Activated CD8-positive, alpha-beta memory T cell treated with anti-CD3 and anti-CD28 coated beads, Interleukin-2, amount 50 U/mL, for 1 hour (primary cell): ENCODE measurements around the gene CEP162.
"Not testable (repeated sequence)": the region's sequence is repeated elsewhere in the genome, so short reads cannot be mapped to it uniquely, and the experiment has no call there.

Experiments used
- DNase-seq: peaks from one replicate; pipeline ENCODE4 v3.0.0-alpha.2; 2020; ENCODE audit errors: extremely low read depth

Gene CEP162

DNA sequence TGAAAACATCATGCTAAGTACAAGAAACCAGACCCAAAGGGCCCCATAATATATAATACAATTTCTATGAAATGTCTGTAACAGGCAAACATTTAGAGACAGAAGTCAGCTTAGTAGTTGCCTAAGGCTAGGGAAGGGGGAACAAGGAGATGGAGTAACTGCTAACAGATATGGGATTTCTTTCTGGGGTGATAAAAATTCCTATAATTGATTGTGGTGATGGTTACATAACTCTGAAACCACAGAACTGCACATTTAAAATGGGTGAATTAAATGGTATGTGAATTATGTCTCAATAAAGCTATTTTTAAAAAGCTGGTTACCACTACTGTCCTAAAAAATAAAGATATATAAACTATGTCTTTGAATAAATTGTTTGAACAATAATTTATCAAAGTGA lies 3.2 kb downstream of the CEP162 start:
- DNase-seq, result no peak

GRCh38 chr6:84223608-84224007 lies 3.8 kb downstream of the CEP162 start:
- DNase-seq, result not testable (repeated sequence)

DNA sequence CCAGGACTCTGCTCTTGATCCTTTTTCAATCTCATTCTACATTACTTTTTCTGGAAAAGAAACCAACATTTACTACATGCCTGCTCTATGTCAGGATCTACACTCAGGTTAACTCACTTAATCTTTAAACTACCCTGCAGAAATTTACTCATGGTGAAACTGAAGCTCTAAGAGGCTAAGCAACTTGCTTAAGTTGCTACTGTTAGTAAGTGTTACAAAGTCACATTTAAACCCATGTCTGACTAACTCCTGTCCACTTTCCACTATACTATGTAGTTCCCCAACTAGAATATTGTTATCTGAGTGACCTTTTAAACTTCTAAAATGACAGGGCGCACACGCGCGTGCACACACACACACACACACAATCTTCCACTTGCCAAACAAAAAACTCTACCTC lies 5.0 kb downstream of the CEP162 start:
- DNase-seq, result no peak

- DNase-seq, result no peak
Observed at GRCh38 chr6:84220809-84221409, 6.5 kb downstream of the CEP162 start.

DNA sequence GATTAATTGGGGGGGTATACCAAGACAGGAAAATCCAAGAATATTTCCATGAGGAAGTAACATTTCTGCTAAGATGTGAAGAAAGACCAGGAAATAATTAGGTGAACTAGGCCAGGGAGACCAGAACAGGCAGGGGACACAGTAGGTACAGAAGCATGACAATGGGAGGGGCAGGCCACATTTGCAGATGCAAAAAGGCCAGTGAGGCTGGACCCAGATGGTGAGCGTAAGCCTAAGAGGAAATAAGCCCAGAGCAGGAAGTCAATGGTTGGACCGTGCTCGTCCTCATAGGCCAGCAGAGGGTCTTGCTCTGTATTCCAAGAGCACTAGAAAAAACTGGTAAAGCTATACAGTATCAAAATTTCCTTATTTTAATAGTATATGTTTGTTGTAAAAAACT lies 9.4 kb downstream of the CEP162 start:
- DNase-seq, result no peak

DNA sequence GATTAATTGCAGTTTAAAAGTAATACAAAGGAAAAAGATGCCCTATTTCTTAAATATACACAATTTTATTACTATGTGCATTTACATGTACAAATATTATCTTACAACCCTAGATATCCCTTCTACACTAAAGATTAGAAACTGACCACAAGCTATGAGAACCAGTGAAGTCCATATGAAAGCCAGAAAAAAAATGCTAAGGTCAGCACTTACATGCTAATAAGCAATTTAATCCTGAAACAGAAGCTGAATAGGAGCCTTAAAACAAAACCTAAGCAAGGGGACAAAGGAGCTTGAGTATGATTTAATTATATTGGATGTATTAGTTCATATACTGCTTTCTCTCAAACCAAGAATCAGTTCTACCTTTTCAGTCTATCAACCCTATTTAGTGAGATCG lies 14.2 kb downstream of the CEP162 start:
- DNase-seq, result no peak

DNA sequence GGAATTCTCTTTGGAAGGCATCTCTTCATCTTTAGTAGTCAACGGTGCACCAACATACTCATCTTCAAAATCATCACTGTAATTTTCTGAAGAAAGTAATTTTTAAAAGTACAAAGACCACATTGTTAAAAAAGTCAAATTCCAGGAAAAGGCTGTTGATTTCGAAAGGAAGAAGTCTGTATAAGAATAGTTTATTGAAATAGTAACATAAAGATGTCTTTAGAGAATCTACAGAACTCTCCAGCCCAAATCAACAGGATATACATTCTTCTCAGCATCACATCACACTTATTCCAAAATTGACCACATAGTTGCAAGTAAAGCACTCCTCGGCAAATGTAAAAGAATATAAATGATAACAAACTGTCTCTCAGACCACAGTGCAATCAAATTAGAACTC lies 23.4 kb downstream of the CEP162 start:
- DNase-seq, result no peak

GRCh38 chr6:84199987-84200386 lies 27.5 kb downstream of the CEP162 start:
- not testable (repeated sequence) for DNase-seq

- no peak for DNase-seq
Observed at GRCh38 chr6:84197708-84198107, 29.7 kb downstream of the CEP162 start.

GRCh38 chr6:84193114-84193708 lies 34.2 kb downstream of the CEP162 start:
- no peak for DNase-seq

DNA sequence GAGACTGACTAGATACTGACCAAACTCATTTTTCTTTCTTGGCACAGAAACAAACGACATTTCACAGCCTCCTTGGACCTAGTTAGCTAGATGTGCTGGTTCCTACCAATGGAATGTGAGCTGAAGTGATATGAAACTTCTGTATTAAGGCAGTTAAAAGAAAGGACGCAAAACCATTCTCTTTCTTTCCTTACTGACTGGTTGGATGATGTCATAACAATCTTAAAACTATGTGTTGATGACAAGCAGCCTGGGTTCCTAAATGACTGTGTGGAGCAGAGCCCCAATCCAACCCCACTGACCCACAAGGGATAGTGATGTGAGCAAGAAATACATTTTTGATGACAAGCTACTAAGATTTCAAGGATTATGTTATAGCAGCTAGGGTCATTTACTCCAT lies 35.6 kb downstream of the CEP162 start:
- no peak for DNase-seq

- not testable (repeated sequence) for DNase-seq
Observed at GRCh38 chr6:84189356-84189755, 38.1 kb downstream of the CEP162 start.

- DNase-seq, result no peak
Observed at GRCh38 chr6:84183430-84183829, 44.0 kb downstream of the CEP162 start.

DNA sequence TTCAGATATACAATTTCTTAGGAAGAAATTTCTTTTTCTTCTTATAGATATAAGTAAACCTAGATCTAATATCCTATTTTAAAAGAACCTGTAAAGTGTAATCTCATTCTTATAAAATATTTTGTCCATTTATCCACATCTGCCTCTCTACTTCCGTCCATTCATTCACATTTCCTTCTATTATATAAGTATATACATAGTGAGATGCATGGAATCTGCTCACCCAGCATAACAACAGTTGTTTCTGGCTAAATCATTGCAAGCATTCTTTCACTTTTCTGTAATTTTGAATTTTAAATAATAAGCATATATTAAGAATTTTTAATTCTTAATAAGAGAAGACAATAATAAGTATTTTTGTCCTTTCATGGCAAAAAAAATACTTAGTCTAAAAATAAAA lies 45.4 kb downstream of the CEP162 start:
- no peak for DNase-seq

GRCh38 chr6:84177241-84177640 lies 50.2 kb downstream of the CEP162 start:
- DNase-seq, result no peak

- DNase-seq, result no peak
Observed at GRCh38 chr6:84172574-84172973, 54.9 kb downstream of the CEP162 start.

GRCh38 chr6:84172080-84172479 lies 55.4 kb downstream of the CEP162 start:
- no peak for DNase-seq

DNA sequence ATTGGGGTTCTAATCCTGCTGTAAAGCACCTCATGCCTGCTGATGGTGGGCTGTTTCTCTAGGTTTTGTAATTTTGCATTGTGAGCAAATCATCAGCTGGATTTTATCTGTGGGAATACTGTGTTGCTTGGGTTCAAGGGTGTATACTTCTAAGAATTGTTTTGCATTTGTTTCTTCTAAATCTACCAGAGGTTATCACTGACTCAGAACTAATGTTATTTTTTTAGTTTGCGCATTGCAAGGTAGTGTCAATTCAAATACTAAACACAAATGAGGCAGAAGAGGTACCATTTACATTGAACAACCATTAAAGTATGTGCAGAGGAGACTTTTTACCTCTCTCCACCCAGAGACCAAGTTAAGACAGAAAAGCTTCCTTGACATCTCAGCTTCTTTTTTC lies 60.0 kb downstream of the CEP162 start:
- no peak for DNase-seq

DNA sequence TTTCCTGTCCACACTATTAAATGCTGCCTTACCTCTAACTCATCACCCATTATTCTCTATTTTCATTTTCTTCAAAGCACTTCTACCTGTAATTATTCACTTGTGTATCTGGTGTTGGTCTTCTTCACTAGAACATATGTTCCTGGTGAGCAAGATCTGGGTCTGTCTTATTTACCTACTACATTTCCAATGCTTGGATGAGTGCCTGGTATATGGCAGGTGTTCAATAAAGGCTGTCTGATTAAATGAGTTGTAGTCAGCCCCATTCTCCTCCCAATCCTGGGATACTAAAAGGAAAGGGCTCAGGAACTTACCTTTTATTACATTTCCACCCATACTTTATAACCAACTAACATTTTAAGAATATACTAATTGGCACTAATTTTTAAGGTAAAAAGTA lies 61.0 kb downstream of the CEP162 start:
- DNase-seq, result no peak

- not testable (repeated sequence) for DNase-seq
Observed at GRCh38 chr6:84164328-84164727, 63.1 kb downstream of the CEP162 start.

- no peak for DNase-seq
Observed at GRCh38 chr6:84161190-84161589, 66.3 kb downstream of the CEP162 start.

DNA sequence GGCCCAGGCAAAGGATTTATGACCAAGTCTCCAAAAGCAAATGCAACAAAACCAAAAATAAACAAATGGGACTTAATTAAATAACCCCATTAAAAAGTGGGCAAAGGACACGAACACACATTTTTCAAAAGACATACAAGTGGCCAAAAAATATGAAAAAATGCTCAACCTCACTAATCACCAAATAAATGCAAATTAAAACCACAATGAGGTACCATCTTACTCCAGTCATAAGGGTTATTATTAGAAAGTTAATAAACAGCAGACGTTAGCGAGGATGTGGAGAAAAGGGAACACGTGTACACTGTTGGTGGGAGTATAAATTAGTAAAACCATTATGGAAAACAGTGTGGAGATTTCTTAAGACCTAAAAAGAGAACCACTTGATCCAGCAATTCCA lies 71.1 kb downstream of the CEP162 start:
- DNase-seq, result no peak

DNA sequence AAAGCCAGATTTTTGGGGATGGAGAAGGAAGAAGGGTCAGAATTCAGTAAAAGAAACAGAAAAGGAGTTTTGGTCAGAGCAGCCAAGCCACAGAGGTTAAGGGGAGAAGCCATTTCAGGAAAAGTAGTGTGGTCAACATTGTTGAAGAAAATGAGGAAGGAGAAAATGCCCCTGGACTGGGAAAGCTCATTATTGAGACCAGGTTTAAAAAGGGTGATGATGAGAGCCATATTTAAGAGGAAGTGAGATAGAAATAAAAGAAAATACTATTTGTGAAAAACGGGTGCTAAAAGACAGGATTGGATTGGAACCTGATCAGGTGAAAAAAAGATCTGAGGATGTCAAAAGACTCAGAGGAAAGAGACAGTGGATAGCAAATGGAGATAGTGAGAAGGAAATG lies 75.8 kb downstream of the CEP162 start:
- no peak for DNase-seq

- DNase-seq, result no peak
Observed at GRCh38 chr6:84150705-84151104, 76.7 kb downstream of the CEP162 start.
